Hepatocyte (in vitro differentiated cells): Measurements from ENCODE around the gene PRR3. TPM values are rescaled to one million over a fixed set of nuclear protein-coding genes. Genes with fewer than 3 reads are reported as not detected.

Source experiments
- DNase-seq: peaks from one replicate; pipeline ENCODE4 v3.0.0-alpha.2; 2016; ENCODE audit warnings: low spot score
- H2AFZ ChIP-seq: fragments of 200-600 bp; sonication (generic); 2 replicates; pipeline ENCODE4 v1.6.0; 2016; ENCODE audit warnings: antibody characterized with exemption, mild to moderate bottlenecking
- H3K27ac ChIP-seq: fragments of 200-600 bp; sonication (generic); 2 replicates; pipeline ENCODE4 v1.5.1; 2016; ENCODE audit warnings: mild to moderate bottlenecking
- H3K27me3 ChIP-seq: fragments of 200-600 bp; sonication (generic); 2 replicates; pipeline ENCODE4 v1.6.1; 2016
- H3K36me3 ChIP-seq: fragments of 200-600 bp; sonication (generic); replicated peaks from 2 replicates; pipeline ENCODE4 v1.5.1; 2016; ENCODE audit warnings: low read depth; ENCODE audit not compliant: insufficient read depth
- H3K4me1 ChIP-seq: fragments of 200-600 bp; sonication (generic); 2 replicates; pipeline ENCODE4 v1.5.1; 2016; ENCODE audit warnings: mild to moderate bottlenecking, moderate library complexity; ENCODE audit not compliant: insufficient read depth
- H3K4me2 ChIP-seq: fragments of 200-600 bp; sonication (generic); 2 replicates; pipeline ENCODE4 v1.6.0; 2016
- H3K4me3 ChIP-seq: fragments of 200-600 bp; sonication (generic); 2 replicates; pipeline ENCODE4 v1.5.1; 2016; ENCODE audit warnings: mild to moderate bottlenecking
- H3K79me2 ChIP-seq: fragments of 200-600 bp; sonication (generic); 2 replicates; pipeline ENCODE4 v1.6.0; 2017; ENCODE audit warnings: mild to moderate bottlenecking
- H3K9me2 ChIP-seq: fragments of 200-600 bp; sonication (generic); replicated peaks from 2 replicates; pipeline ENCODE4 v1.6.0; 2017; ENCODE audit warnings: mild to moderate bottlenecking; ENCODE audit not compliant: insufficient read depth
- H3K9me3 ChIP-seq: fragments of 200-600 bp; sonication (generic); 2 replicates; pipeline ENCODE4 v1.5.1; 2016; ENCODE audit warnings: low read depth, mild to moderate bottlenecking
- H4K20me1 ChIP-seq: fragments of 200-600 bp; sonication (generic); 2 replicates; pipeline ENCODE4 v1.6.0; 2016; ENCODE audit warnings: mild to moderate bottlenecking; ENCODE audit not compliant: insufficient read depth, poor library complexity, severe bottlenecking
- EZH2 ChIP-seq: fragments of 200-600 bp; sonication (generic); IDR thresholded peaks from 2 replicates; pipeline ENCODE4 v1.6.1; 2016; ENCODE audit warnings: antibody characterized with exemption, mild to moderate bottlenecking, borderline replicate concordance
- EZH2phosphoT487 ChIP-seq: fragments of 200-600 bp; sonication (generic); IDR thresholded peaks from one replicate; pipeline ENCODE4 v1.6.1; 2018; ENCODE audit warnings: antibody characterized with exemption, mild to moderate bottlenecking, low read depth, moderate library complexity; ENCODE audit not compliant: unreplicated experiment, severe bottlenecking
- WGBS: methylation state at CpG from one replicate; pipeline ENCODE4 v1.1.6; 2016; ENCODE audit warnings: low lambda C conversion rate; ENCODE audit errors: missing lambda C conversion rate; 5-methylcytosine and 5-hydroxymethylcytosine counted together
- polyA plus RNA-seq: library from polyadenylated mRNA; unstranded; fragments of >200 nt; fragmentation: Nextera tagmentation; extraction: Ambion mirVana; gene quantifications from 2 replicates; pipeline ENCODE4 v1.2.1, GENCODE V29; 2016
- total RNA-seq: library from RNA; depleted of rRNA; stranded (reverse); fragments of >200 nt; gene quantifications from 2 replicates; pipeline ENCODE4 v1.2.3, GENCODE V29; 2014
- TF ChIP-seq, protein P1 (sequence below): fragments of 200-600 bp; sonication (generic); IDR thresholded peaks from 2 replicates; pipeline ENCODE4 v1.5.1; 2016; ENCODE audit warnings: antibody characterized with exemption, mild to moderate bottlenecking; ENCODE audit not compliant: poor library complexity

PRR3 gene
- total and polyA plus RNA-seq, 2 experiments from 2014 or later = 7.8 to 10.1 TPM

DNA sequence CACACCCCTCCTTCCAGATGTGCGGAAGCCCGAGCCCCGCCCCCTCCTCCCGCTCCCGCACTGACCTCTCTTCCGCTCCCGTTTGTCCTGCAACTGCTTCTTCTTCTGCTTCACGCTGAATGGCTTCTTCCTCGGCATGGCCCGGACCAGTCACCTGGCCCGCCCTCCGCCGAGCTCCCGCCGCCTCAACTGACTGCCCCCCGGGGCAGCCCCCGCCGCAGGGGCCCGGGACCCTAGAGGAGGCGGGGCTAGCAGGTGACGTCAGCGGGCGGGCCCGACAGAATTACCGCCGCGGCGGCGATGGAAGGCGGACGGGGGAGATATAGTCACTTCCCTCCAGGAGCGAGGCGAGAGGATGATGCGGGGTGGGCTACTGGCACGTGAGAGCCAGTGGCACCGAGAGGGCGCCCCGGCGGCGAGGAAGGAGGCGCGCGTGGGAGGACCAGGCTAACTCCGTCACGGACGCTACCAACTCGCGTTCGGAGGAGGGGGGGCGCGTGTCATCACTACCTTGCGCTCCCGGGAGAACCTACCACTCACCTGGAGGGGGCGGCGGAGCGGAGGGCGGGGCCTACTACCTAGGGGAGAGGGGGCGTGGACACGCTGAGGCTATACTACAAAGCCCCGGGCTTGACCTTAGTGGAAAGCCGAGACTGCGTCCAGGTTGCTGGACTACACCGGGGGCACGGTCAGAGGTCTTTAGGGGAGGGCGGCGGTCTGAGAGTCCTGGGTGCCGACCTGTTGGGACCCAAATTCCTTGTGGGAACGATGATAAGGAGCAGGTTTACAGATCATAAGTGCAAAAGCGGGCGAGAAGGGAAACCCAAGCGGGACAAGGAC is 809 bp upstream of the PRR3 start, which contains the start of gene GNL1:
Gene GNL1 (minus strand): TSS at position 424 of the 840 bp plus-strand sequence. CDS start 286 bp downstream, at position 138.
- TF ChIP-seq EZH2 = no peak
- peak; percentile 98 for DNase-seq
- no peaks in the 10 kb centered on the region for H3K27me3 ChIP-seq
- H3K79me2 ChIP-seq = peaks cover 49% of the 10 kb centered on the region
- peak within 1 kb of the TSS; percentile 83 for H2AFZ ChIP-seq
- H4K20me1 ChIP-seq = peaks cover 15% of the 10 kb centered on the region
- no peaks in the 10 kb centered on the region for H3K9me3 ChIP-seq
- H3K9me2 ChIP-seq = no peaks in the 10 kb centered on the region
- peaks cover 13% of the 10 kb centered on the region for H3K4me1 ChIP-seq
- peak within 1 kb of the TSS; percentile 79 for H3K4me3 ChIP-seq
- 2% methylated on average over 49 of the region's 71 CpGs for WGBS
- peak within 1 kb of the TSS; percentile 92 for H3K4me2 ChIP-seq
- peak within 1 kb of the TSS; percentile 100 for H3K27ac ChIP-seq
- H3K36me3 ChIP-seq = no peaks in the 10 kb centered on the region

DNA sequence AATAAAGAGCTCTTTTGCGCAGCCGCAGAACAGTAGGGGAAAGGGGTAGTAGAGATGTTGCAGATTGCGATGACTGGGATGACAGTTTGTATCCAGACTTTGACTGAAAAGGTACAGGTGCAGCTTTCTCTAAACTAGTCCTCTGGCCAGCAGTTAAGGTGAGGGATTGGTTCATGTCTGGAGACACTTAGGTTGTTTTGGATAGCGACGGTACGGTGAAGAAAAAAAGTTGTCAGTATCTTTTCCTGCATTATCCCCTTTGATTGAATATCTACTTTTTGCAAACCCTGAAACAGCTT is 537 bp downstream of the PRR3 start:
- Histone ChIP-seq H3K36me3 (no peaks in the 10 kb centered on the region), H3K9me3 (no peaks in the 10 kb centered on the region), H3K27ac (peak overlapping the region; percentile 100), H3K79me2 (peaks cover 49% of the 10 kb centered on the region), H4K20me1 (peaks cover 15% of the 10 kb centered on the region), H3K4me1 (peaks cover 13% of the 10 kb centered on the region), H2AFZ (peak overlapping the region; percentile 83), H3K9me2 (no peaks in the 10 kb centered on the region), H3K4me3 (peak overlapping the region; percentile 79), H3K4me2 (peak overlapping the region; percentile 92), H3K27me3 (no peaks in the 10 kb centered on the region)
- TF ChIP-seq, protein P1, sequence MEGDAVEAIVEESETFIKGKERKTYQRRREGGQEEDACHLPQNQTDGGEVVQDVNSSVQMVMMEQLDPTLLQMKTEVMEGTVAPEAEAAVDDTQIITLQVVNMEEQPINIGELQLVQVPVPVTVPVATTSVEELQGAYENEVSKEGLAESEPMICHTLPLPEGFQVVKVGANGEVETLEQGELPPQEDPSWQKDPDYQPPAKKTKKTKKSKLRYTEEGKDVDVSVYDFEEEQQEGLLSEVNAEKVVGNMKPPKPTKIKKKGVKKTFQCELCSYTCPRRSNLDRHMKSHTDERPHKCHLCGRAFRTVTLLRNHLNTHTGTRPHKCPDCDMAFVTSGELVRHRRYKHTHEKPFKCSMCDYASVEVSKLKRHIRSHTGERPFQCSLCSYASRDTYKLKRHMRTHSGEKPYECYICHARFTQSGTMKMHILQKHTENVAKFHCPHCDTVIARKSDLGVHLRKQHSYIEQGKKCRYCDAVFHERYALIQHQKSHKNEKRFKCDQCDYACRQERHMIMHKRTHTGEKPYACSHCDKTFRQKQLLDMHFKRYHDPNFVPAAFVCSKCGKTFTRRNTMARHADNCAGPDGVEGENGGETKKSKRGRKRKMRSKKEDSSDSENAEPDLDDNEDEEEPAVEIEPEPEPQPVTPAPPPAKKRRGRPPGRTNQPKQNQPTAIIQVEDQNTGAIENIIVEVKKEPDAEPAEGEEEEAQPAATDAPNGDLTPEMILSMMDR = no peak
- no peak for TF ChIP-seq EZH2phosphoT487
- DNase-seq = no peak
- 12% methylated on average over 6 of the region's 6 CpGs for WGBS

- H3K79me2 ChIP-seq = peaks cover 31% of the 10 kb centered on the region
- peaks cover 5% of the 10 kb centered on the region for H3K4me1 ChIP-seq
- no peaks in the 10 kb centered on the region for H3K27me3 ChIP-seq
- H3K27ac ChIP-seq = no peak overlapping the region
- H3K9me3 ChIP-seq = no peaks in the 10 kb centered on the region
- no peak overlapping the region for H3K4me3 ChIP-seq
- H3K36me3 ChIP-seq = no peaks in the 10 kb centered on the region
- H3K9me2 ChIP-seq = no peaks in the 10 kb centered on the region
- no peak overlapping the region for H3K4me2 ChIP-seq
- TF ChIP-seq EZH2phosphoT487 (no peak), EZH2 (no peak)
- TF ChIP-seq, protein P1 = no peak
- WGBS = 99% methylated on average over 3 of the region's 3 CpGs
- DNase-seq = no peak
- peaks cover 15% of the 10 kb centered on the region for H4K20me1 ChIP-seq
- no peak overlapping the region for H2AFZ ChIP-seq
Observed at GRCh38 chr6:30560930-30561329, 3.8 kb downstream of the PRR3 start.

- Histone ChIP-seq H3K36me3 (no peaks in the 10 kb centered on the region), H4K20me1 (peaks cover 14% of the 10 kb centered on the region), H2AFZ (no peak overlapping the region), H3K4me3 (no peak overlapping the region), H3K4me2 (no peak overlapping the region), H3K4me1 (peaks cover 5% of the 10 kb centered on the region), H3K9me2 (no peaks in the 10 kb centered on the region), H3K79me2 (peaks cover 27% of the 10 kb centered on the region), H3K9me3 (no peaks in the 10 kb centered on the region), H3K27me3 (no peaks in the 10 kb centered on the region), H3K27ac (no peak overlapping the region)
- no peak for TF ChIP-seq EZH2
- TF ChIP-seq EZH2phosphoT487 = no peak
- TF ChIP-seq, protein P1 = no peak
- 98% methylated on average over 14 of the region's 14 CpGs for WGBS
- DNase-seq = no peak
Observed at GRCh38 chr6:30562470-30563425, 5.7 kb downstream of the PRR3 start.
